Stimulated activated naive CD8-positive, alpha-beta T cell treated with anti-CD3 and anti-CD28 coated beads, Interleukin-15, Interleukin-2, amounts not matched to agents 100 U/mL and 50 U/mL, for 24 hours (primary cell): ENCODE results near the gene ABCC8.

Source experiments
- ATAC-seq: fragments of 150-1000 bp; cut with Tn5 transposase; one replicate; pipeline ENCODE4 v1.10.0; 2021
- DNase-seq: peaks from one replicate; pipeline ENCODE4 v3.0.0; 2021

ABCC8 gene

DNA sequence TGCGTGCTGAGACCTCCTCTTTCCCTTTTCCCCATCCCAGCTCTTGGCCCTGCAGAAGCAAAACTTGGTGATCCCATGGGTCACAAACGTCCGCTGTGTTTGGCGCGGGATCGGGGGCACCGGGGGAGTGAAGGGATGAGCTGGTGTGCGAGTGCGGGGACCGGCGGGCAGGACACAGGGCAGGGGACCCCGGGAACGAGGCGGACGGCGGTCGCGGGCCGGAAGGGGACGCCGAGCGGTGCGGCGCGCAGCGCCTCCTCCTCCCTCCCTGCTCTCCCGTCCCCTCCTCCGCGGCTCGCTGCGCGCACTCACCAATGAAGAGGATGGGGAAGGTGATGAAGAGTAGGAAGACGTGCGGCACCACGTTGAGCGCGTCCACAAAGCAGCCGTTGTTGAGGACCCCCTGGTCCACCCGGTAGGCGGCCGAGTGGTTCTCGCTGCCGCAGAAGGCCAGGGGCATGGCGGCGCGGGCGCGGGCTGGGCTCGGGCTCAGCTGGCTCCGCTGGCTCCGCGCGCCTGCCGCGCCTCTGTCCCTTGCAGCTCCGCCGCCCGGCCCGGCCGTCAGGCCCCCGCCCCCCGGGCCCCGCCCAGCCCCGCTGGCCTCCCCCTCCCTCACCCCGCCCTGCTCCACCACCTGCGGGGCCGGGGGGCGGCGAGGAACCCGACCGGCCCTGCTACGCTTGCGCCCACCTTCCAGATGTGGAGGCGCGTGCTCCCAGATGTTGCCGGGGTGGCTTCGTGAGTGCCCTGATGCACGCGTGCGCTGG, at the start of gene ABCC8:
Gene ABCC8 (minus strand): TSS at position 529 of the 767 bp plus-strand sequence. CDS start 69 bp downstream, at position 460.
- no peak for ATAC-seq
- peak; percentile 8 for DNase-seq

DNA sequence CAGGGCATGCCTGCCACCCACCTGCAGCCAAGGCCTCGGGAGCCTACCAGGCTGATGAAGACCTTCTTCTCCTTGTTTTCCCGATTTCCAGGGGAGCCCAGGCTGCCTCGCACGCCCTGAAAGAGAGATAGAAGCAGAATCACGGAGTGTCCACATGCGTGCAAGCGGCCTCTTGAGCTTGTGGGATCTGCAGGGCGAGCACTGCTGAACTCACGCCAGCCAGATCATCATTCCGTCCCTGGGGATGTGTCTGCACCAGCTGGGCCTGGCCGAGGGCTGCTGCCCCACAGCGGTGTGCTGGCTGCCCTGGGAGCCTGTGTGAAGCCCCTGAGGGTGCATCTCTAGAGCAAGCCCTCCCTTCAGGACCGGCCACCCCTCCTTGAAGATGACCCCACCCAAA, 49.7 kb upstream of the ABCC8 start:
- DNase-seq (no peak), ATAC-seq (no peak)

GRCh38 chr11:17525570-17525969, 48.9 kb upstream of the ABCC8 start:
- ATAC-seq (no peak), DNase-seq (no peak)

- ATAC-seq, result no peak
These were observed 47.6 kb upstream of the ABCC8 start for GRCh38 chr11:17524221-17524620.

GRCh38 chr11:17522655-17523054, 46.0 kb upstream of the ABCC8 start:
- DNase-seq (no peak), ATAC-seq (no peak)

More at GRCh38 chr11:17524221-17524620, 47.6 kb upstream of the ABCC8 start:
- no peak for DNase-seq

DNA sequence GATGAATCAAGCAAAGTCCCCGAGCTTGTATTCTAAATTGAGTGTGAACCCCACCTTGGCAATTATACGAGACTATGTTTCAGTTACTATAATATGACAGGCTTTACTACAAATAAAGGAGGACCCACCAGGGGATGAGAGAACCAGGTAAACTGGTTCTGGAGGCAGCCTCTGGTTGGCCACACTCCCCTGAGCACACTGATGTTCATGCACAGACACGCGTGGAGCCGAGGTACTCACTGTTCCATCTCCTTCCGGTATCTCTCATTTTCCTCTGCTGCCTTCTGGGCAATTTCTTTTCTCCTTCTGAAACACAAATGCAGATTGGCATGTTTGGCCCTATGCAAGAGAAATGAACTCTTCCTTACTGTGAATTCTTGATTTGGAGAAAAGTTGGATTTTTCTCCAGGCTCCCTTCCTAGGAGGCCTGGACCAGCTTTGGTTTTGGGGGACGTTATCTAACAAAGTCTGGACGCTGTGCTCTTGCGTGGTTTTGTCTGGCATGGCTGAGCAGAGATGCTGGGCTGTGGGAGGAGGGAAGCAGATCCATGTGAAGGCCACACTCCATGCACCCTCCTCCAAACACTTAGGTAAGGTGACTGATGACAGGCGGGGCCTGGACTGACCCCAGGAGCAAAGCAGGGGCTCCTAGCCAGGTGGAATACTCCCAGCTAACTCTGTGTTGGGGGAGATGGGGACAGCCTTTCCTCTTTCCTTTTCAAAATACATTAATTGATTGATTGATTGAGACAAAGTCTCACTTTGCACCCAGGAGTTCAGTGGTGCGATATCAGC, 44.7 kb upstream of the ABCC8 start:
- ATAC-seq, result no peak
- DNase-seq, result no peak

GRCh38 chr11:17519061-17519885, 42.6 kb upstream of the ABCC8 start:
- DNase-seq, result no peak
- ATAC-seq, result no peak

- ATAC-seq (no peak), DNase-seq (no peak)
These were observed 41.7 kb upstream of the ABCC8 start for GRCh38 chr11:17518366-17518765.

GRCh38 chr11:17517186-17517585, 40.5 kb upstream of the ABCC8 start:
- no peak for DNase-seq
- no peak for ATAC-seq

- ATAC-seq (no peak), DNase-seq (no peak)
These were observed 40.0 kb upstream of the ABCC8 start for GRCh38 chr11:17516551-17517150.

- DNase-seq (no peak), ATAC-seq (no peak)
These were observed 39.0 kb upstream of the ABCC8 start for GRCh38 chr11:17515443-17516176.

DNA sequence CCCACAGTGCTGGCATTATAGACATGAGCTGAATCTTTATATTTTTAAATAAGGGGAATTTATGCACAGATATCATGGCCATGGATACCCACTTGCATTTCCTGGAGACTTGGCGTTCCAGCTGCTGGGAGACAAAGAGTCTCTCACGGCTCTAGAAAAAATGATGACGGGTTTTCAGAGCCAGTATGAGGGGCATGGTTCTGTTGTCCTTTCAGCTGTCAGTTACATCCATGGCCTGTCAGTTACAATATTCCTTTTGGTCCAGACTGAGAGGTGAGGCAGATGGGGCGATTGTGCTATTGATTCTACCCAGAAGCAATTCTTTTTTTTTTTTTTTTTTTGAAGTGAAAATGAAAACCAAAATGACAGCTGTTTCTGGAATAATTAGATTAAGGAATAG, 37.8 kb upstream of the ABCC8 start:
- ATAC-seq (no peak), DNase-seq (no peak)

GRCh38 chr11:17513853-17514252, 37.2 kb upstream of the ABCC8 start:
- DNase-seq (peak; percentile 11), ATAC-seq (peak; percentile 79)

GRCh38 chr11:17512101-17512500, 35.5 kb upstream of the ABCC8 start:
- no peak for ATAC-seq
- DNase-seq, result no peak

DNA sequence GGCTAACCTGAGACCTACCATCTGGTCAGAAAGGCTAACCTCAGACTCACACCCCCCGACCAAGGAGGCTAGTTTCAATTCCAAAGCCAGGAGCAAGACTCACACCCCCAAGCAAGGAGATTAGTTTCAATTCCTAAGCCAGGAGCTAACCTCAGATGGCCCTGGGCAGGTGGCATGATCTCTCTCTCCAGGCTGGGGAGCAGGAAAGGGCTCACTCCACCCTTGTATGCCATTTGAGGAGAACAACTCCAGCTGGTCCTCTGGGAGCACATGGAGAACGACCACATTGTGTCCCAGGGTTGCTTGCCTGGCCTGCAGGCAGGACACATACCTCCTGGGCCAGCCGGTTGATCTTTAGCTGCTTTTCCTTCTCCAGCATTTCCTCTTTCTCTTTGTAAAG, 34.9 kb upstream of the ABCC8 start:
- DNase-seq (no peak), ATAC-seq (no peak)

- no peak for DNase-seq
These were observed 34.0 kb upstream of the ABCC8 start for GRCh38 chr11:17510507-17511206.

DNA sequence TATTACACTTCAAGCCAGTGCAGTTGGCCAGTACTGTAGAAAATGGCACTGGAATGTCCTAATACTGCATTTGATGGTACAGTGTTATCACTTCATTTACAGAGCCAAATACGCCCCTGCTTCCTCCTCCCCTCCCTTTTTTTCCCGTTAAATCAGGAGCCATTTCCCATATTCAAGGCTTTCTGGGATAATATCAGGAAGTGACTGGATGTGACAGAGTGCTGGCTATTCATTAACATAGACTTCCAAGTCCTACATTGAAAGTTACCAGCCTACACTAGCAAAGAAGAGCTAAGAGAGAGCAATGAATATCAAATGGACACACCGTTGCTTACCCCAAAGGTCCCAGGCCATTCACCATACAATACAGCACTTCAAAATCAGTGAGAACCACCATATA, 32.1 kb upstream of the ABCC8 start:
- ATAC-seq, result no peak
- DNase-seq, result no peak

More at GRCh38 chr11:17510507-17511206, 34.0 kb upstream of the ABCC8 start:
- no peak for ATAC-seq

DNA sequence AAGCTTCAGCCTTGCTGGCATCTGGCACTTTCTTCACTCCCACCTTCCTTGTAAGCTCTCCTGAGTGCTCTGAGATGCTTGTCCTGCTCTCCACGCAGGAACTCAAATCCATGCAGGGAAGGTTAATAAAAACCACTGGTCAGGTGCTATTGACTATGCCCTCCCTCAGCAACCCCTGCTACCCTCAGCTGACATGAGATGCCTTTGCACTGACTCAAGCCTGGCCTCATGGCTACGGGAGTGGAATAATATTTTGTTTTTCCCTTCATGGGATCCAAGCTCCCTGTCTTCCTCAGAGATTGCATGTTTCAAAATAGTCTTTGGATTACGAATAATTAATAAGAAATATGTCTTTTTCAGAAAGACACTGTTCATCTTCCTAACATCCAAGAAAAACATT, 31.7 kb upstream of the ABCC8 start:
- no peak for DNase-seq
- ATAC-seq, result no peak

- ATAC-seq, result no peak
- DNase-seq, result no peak
These were observed 31.1 kb upstream of the ABCC8 start for GRCh38 chr11:17507773-17508172.

- ATAC-seq (no peak), DNase-seq (no peak)
These were observed 30.3 kb upstream of the ABCC8 start for GRCh38 chr11:17506942-17507341.

GRCh38 chr11:17506314-17506713, 29.7 kb upstream of the ABCC8 start:
- DNase-seq, result no peak
- ATAC-seq, result no peak
